Measurements from ENCODE around the gene LHX5.

LHX5 gene

DNA sequence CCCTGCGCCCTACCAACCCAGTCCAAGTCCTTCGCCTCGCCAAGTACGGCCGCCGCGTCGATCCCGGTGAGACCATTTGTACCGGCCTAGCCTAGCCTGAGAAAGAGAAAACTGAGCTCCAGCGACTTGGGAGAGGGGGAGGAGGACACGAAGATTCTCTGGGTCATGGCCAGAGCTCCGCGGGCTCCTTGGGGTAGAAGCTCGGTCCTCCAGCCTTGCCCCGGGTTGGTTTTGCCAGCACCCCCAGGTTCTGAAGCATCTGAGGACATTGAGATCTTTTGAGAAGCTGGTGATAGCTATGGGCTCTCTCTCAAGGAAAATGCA lies 7.3 kb downstream of the LHX5 start:
- Histone ChIP-seq H2BK5ac (ENCODE audit: low read length) (peak overlapping the region; percentile 87), H3K9me3 (replicated peaks in 1 of 2; ENCODE audit: control insufficient read depth in 2 of 2, insufficient read depth in 1 of 2, low read depth in 1 of 2, low read length in 2 of 2) (peaks cover 0 to 5% of the 10 kb centered on the region in 2 donors), H2BK15ac (ENCODE audit: low read length) (peak overlapping the region; percentile 64), H3K9ac (ENCODE audit: low read depth, low read length, poor library complexity) (peak overlapping the region; percentile 45), H3K79me1 (ENCODE audit: low read depth, low read length) (peaks cover 7% of the 10 kb centered on the region), H3K4ac (ENCODE audit: low read length) (no peak overlapping the region), H3K23ac (ENCODE audit: low read depth, low read length, poor library complexity) (no peak overlapping the region), H2BK12ac (ENCODE audit: low read length) (peak overlapping the region; percentile 99), H4K91ac (ENCODE audit: low read depth, low read length, poor library complexity) (no peak overlapping the region), H3K27ac (replicated peaks; ENCODE audit: low read length) (no peak overlapping the region), H2BK120ac (ENCODE audit: low read depth, low read length) (peak overlapping the region; percentile 93), H3K18ac (ENCODE audit: low read length) (peak overlapping the region; percentile 91), H3K4me2 (ENCODE audit: insufficient read depth, low read length, poor library complexity, severe bottlenecking) (peak overlapping the region; percentile 85), H2AK5ac (ENCODE audit: low read depth, low read length) (peak overlapping the region; percentile 92), H3K27me3 (ENCODE audit: control insufficient read depth in 3 of 3, insufficient read depth in 3 of 3, low read depth in 1 of 3, low read length in 3 of 3) (peaks cover 8 to 88% (median 46%) of the 10 kb centered on the region in 3 experiments), H3K36me3 (replicated peaks in 1 of 2; ENCODE audit: control insufficient read depth in 2 of 2, insufficient read depth in 2 of 2, low read length in 2 of 2) (peaks cover 0 to 8% of the 10 kb centered on the region in 2 donors), H2AFZ (ENCODE audit: low read length) (peak overlapping the region; percentile 80), H3K4me1 (ENCODE audit: control insufficient read depth in 2 of 2, insufficient read depth in 1 of 2, low read depth in 1 of 2, low read length in 2 of 2) (peaks cover 18 to 40% of the 10 kb centered on the region in 2 donors), H3K4me3 (ENCODE audit: low read length in 2 of 2) (no peak overlapping the region), H4K8ac (ENCODE audit: low read depth, low read length) (no peak overlapping the region), H3K14ac (ENCODE audit: low read length) (no peak overlapping the region)
- peak; percentile 26 for DNase-seq (ENCODE audit: low spot score)
- WGBS, 2 donors (ENCODE audit: extremely low coverage in 2 of 2, insufficient read length in 2 of 2, insufficient replicate concordance in 1 of 2): no CpG with 5 or more reads among the region's 16 CpGs

DNA sequence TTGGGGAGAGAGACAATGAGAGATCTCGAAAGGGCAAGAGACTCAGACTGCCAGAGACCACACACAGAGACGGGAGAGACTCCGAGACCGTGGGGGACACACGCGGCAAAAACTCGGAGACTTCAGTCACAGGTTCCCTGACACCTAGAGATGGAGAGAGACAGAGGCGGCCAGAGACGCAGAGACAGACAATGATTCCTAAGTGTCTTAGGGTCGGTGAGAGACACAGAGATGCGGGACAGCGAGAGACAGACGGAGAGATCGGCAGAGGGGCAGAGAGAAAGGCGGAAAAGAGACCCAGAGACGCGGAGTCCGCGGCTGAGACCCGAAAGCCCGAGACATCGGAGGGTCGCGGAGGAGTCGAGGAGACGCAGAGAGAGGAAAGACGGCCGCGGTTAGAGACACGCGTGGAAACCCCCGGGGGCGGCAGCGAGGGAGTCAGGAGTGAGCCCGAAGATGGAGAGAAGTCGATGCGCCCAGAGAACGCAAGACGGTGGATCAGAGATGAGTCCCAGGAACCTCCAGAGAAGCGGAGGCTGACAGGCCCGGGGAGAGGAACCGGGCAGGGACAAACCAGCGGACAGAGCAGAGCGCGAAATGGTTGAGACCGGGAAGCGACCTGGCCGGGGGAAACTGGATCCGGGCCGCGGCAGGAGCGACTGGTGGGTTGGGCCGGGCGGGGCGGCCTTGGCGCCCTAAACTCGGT lies 7.8 kb downstream of the LHX5 start:
- Histone ChIP-seq H2BK5ac (ENCODE audit: low read length) (peak overlapping the region; percentile 87), H4K91ac (ENCODE audit: low read depth, low read length, poor library complexity) (no peak overlapping the region), H2BK120ac (ENCODE audit: low read depth, low read length) (peak overlapping the region; percentile 93), H3K9me3 (replicated peaks in 1 of 2; ENCODE audit: control insufficient read depth in 2 of 2, insufficient read depth in 1 of 2, low read depth in 1 of 2, low read length in 2 of 2) (peaks cover 0 to 5% of the 10 kb centered on the region in 2 donors), H3K36me3 (replicated peaks in 1 of 2; ENCODE audit: control insufficient read depth in 2 of 2, insufficient read depth in 2 of 2, low read length in 2 of 2) (peaks cover 0 to 6% of the 10 kb centered on the region in 2 donors), H3K14ac (ENCODE audit: low read length) (no peak overlapping the region), H3K27me3 (ENCODE audit: control insufficient read depth in 3 of 3, insufficient read depth in 3 of 3, low read depth in 1 of 3, low read length in 3 of 3) (peaks cover 8 to 88% (median 43%) of the 10 kb centered on the region in 3 experiments), H3K27ac (replicated peaks; ENCODE audit: low read length) (no peak overlapping the region), H3K18ac (ENCODE audit: low read length) (peak overlapping the region; percentile 91), H3K4me3 (ENCODE audit: low read length in 2 of 2) (no peak overlapping the region), H2AK5ac (ENCODE audit: low read depth, low read length) (peak overlapping the region; percentile 92), H3K79me1 (ENCODE audit: low read depth, low read length) (peaks cover 7% of the 10 kb centered on the region), H3K4me2 (ENCODE audit: insufficient read depth, low read length, poor library complexity, severe bottlenecking) (peak overlapping the region; percentile 37), H4K8ac (ENCODE audit: low read depth, low read length) (no peak overlapping the region), H3K9ac (ENCODE audit: low read depth, low read length, poor library complexity) (no peak overlapping the region), H2AFZ (ENCODE audit: low read length) (peak overlapping the region; percentile 80), H3K4ac (ENCODE audit: low read length) (no peak overlapping the region), H3K4me1 (ENCODE audit: control insufficient read depth in 2 of 2, insufficient read depth in 1 of 2, low read depth in 1 of 2, low read length in 2 of 2) (peaks cover 18 to 35% of the 10 kb centered on the region in 2 donors), H2BK12ac (ENCODE audit: low read length) (peak overlapping the region; percentile 99), H3K23ac (ENCODE audit: low read depth, low read length, poor library complexity) (no peak overlapping the region), H2BK15ac (ENCODE audit: low read length) (peak overlapping the region; percentile 64)
- WGBS, 2 donors (ENCODE audit: extremely low coverage in 2 of 2, insufficient read length in 2 of 2, insufficient replicate concordance in 1 of 2): no CpG with 5 or more reads among the region's 57 CpGs
- peak; percentile 18 for DNase-seq (ENCODE audit: low spot score)

- peak overlapping the region; percentile 91 for H3K18ac ChIP-seq (ENCODE audit: low read length)
- no peak overlapping the region for H3K27ac ChIP-seq (replicated peaks; ENCODE audit: low read length)
- peaks cover 8 to 88% (median 36%) of the 10 kb centered on the region in 3 experiments for H3K27me3 ChIP-seq (ENCODE audit: control insufficient read depth in 3 of 3, insufficient read depth in 3 of 3, low read depth in 1 of 3, low read length in 3 of 3)
- no CpG with 5 or more reads among the region's 91 CpGs for WGBS, 2 donors (ENCODE audit: extremely low coverage in 2 of 2, insufficient read length in 2 of 2, insufficient replicate concordance in 1 of 2)
- peaks cover 18 to 29% of the 10 kb centered on the region in 2 donors for H3K4me1 ChIP-seq (ENCODE audit: control insufficient read depth in 2 of 2, insufficient read depth in 1 of 2, low read depth in 1 of 2, low read length in 2 of 2)
- DNase-seq (ENCODE audit: low spot score): peak; percentile 11
- H2BK12ac ChIP-seq (ENCODE audit: low read length): peak overlapping the region; percentile 99
- peak overlapping the region; percentile 43 for H3K14ac ChIP-seq (ENCODE audit: low read length)
- peak overlapping the region; percentile 26 for H3K23ac ChIP-seq (ENCODE audit: low read depth, low read length, poor library complexity)
- H2BK120ac ChIP-seq (ENCODE audit: low read depth, low read length): no peak overlapping the region
- peak overlapping the region; percentile 36 for H3K4me2 ChIP-seq (ENCODE audit: insufficient read depth, low read length, poor library complexity, severe bottlenecking)
- peak overlapping the region; percentile 92 for H2AK5ac ChIP-seq (ENCODE audit: low read depth, low read length)
- H2BK15ac ChIP-seq (ENCODE audit: low read length): peak overlapping the region; percentile 64
- no peak overlapping the region for H4K91ac ChIP-seq (ENCODE audit: low read depth, low read length, poor library complexity)
- peak overlapping the region; percentile 87 for H2BK5ac ChIP-seq (ENCODE audit: low read length)
- peaks cover 7% of the 10 kb centered on the region for H3K79me1 ChIP-seq (ENCODE audit: low read depth, low read length)
- no peak overlapping the region for H4K8ac ChIP-seq (ENCODE audit: low read depth, low read length)
- no peak overlapping the region for H3K4me3 ChIP-seq (ENCODE audit: low read length in 2 of 2)
- H3K4ac ChIP-seq (ENCODE audit: low read length): no peak overlapping the region
- H3K36me3 ChIP-seq (replicated peaks in 1 of 2; ENCODE audit: control insufficient read depth in 2 of 2, insufficient read depth in 2 of 2, low read length in 2 of 2): peaks cover 0 to 5% of the 10 kb centered on the region in 2 donors
- H3K9me3 ChIP-seq (replicated peaks in 1 of 2; ENCODE audit: control insufficient read depth in 2 of 2, insufficient read depth in 1 of 2, low read depth in 1 of 2, low read length in 2 of 2): peaks cover 0 to 5% of the 10 kb centered on the region in 2 donors
- no peak overlapping the region for H3K9ac ChIP-seq (ENCODE audit: low read depth, low read length, poor library complexity)
- H2AFZ ChIP-seq (ENCODE audit: low read length): peak overlapping the region; percentile 80
Measured at GRCh38 chr12:113462998-113463745, 8.5 kb downstream of the LHX5 start.
